Erythroblast (primary cell): ENCODE data around the gene ITPRIPL1.

Source experiments
- DNase-seq, 2 experiments: peaks; one replicate each; lab custom pipeline; 2025; lab: John Stamatoyannopoulos, UW
- GATA1 ChIP-seq: IDR thresholded peaks from 2 replicates; pipeline ENCODE4 v1.6.1; 2011; ENCODE audit warnings: low read depth, mild to moderate bottlenecking, control low read depth, low read length, moderate library complexity
- POLR2A ChIP-seq: IDR thresholded peaks from 2 replicates; pipeline ENCODE4 v1.6.1; 2011; ENCODE audit warnings: mild to moderate bottlenecking, low read length

ITPRIPL1 gene

DNA sequence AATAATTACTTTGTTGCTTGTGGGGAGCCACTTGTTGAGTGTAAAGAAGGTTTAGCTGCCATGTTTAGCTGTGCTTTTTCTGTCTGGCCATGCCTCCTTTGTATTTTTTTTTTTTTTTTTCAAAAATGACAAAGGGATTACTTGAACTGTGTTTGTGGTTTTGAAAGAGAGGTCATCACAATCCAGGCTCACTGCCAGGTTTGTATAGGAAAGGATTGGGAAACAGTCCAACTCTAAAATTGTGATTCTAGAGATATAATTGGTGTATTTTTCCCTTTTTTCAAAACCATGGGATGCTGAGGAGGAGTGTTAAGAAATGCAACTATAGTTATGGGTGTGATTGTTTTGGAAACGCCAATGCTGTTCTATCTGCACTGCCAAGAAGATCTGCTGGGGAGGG is 4.3 kb downstream of the ITPRIPL1 start:
- DNase-seq: peak in 1 of 2 experiments; percentile 11
- TF ChIP-seq GATA1 (no peak), POLR2A (no peak)

DNA sequence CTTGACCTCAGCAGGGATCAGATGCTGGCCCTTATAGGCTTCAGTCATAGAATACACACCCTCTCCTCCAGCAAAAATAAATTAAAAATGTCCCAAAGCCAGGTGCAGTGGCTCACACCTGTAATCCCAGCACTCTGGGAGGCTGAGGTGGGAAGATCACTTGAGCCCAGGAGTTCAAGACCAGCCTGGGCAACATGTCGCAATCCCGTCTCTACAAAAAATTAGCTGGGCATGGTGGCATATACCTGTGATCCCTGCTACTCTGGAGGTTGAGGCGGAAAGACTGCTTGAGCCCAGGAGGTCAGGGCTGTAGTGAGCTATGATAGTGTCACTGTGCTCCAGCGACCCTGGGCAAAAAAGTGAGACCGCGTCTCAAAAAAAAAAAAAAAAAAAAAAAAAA is 4.8 kb downstream of the ITPRIPL1 start:
- no peak for DNase-seq
- TF ChIP-seq GATA1 (no peak), POLR2A (no peak)

GRCh38 chr2:96330407-96330806 is 5.3 kb downstream of the ITPRIPL1 start:
- no peak for DNase-seq
- TF ChIP-seq POLR2A (no peak), GATA1 (no peak)

GRCh38 chr2:96333708-96334107 is 8.6 kb downstream of the ITPRIPL1 start:
- DNase-seq: no peak
- TF ChIP-seq GATA1 (no peak), POLR2A (no peak)

DNA sequence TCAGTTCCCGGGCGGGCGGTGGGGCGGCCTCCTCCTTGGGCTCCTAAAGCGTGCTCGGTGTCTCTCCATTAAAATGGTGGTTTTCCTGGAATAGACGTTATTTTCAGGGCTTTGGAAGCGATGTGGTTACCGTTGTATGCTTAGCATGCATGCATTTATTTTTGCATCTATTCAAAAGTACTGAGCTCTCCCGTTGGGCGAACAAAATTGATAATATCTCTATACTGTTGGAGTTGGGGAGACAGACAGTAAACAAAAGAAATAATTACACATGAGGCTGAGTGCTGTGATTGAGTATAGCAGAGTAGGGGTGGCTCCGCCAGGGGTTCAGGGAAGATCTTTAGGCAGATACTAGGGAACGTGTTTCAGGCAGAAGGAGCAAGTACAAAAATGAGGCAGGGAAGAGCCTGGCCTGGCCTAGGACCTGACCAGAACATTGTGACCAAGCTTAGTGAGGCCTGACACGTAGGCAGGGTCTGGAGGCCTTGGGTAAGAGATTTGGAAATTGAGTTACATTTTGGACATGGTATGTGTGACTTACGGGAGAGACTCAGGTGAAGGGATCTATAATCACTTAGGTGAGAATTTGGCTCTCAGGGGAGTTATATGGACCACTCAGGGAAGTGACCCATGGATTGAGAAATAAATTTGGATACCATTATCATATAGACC is 11.1 kb downstream of the ITPRIPL1 start:
- TF ChIP-seq GATA1 (no peak), POLR2A (peak; percentile 46)
- DNase-seq: no peak

GRCh38 chr2:96336873-96337272 is 11.8 kb downstream of the ITPRIPL1 start:
- peak in 1 of 2 experiments; percentile 46 for DNase-seq
- no peak for TF ChIP-seq GATA1

GRCh38 chr2:96340493-96341414 is 15.6 kb downstream of the ITPRIPL1 start:
- DNase-seq: no peak
- TF ChIP-seq GATA1 (no peak), POLR2A (no peak)

- no peak for DNase-seq
- TF ChIP-seq GATA1: no peak
These were observed 16.5 kb downstream of the ITPRIPL1 start for GRCh38 chr2:96341641-96342040.

DNA sequence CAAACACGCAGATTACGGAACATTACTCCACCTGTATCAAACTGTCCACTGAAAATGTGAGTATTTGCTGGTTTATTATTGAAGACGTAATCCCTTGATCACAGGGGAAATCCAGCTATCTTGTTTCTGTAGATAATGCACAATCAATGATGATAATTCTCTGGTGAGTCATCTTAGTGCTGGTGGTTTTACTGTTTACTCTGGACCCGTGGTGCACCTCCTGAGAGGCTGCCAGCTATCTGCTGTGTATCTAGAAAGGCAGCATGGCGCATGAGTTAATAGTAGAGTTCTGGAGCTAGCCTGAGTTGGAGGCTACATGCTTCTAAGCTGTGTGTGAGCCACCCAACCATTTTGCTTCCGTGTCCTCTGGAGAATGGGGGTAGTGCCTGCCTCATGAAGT is 17.0 kb downstream of the ITPRIPL1 start:
- TF ChIP-seq GATA1 (no peak), POLR2A (no peak)
- DNase-seq: peak; percentile 30 to 65

DNA sequence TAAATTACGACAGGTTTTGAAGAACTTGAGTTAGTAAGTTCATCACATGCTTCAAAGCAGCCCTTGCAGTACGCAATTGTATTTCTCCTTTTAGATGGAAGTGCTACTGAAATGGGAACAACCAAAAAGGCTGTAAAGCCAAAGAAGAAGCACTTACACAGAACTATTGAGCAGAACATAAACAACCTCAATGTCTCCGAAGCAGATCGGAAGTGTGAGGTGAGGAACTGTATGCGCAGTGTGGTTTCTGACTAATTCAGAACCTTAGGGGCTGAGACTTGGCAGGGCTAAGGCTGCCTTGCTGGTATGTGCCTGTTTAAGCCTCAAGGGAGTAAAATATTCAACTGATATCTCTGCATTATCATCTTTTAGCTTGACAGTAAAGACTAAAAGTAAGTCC is 18.9 kb downstream of the ITPRIPL1 start:
- no peak for DNase-seq
- no peak for TF ChIP-seq POLR2A
- TF ChIP-seq GATA1: no peak

- no peak for DNase-seq
- TF ChIP-seq GATA1: no peak
- no peak for TF ChIP-seq POLR2A
These were observed 20.3 kb downstream of the ITPRIPL1 start for GRCh38 chr2:96345438-96345837.

- DNase-seq: no peak
- TF ChIP-seq GATA1 (no peak), POLR2A (no peak)
These were observed 20.8 kb downstream of the ITPRIPL1 start for GRCh38 chr2:96345868-96346462.

GRCh38 chr2:96347395-96347794 is 22.3 kb downstream of the ITPRIPL1 start:
- no peak for DNase-seq
- TF ChIP-seq POLR2A (no peak), GATA1 (no peak)

DNA sequence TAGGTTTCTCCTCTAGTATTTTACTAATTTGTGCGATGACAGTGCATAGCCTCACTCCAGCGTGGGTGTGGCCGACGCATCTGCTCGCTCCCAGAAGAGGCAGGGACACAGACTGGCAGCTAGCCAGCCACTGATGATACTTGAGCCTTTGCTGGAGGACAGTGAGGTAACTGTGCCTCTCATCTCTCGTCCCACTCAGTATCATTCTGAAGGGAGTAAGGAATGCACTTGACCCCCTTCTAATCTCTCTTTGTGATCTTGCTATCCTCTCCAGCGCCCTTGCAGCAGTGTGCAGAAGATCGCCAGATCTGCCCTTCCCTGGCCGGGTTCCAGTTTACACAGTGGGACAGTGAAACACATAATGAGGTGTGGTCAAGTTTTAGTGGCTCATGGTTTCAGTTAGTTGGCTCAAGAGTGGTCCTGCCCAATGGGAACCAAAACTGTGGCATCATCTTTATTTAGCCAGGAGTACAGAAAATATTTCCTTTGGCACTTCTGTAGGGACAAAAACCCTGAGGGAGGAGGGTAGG is 28.0 kb downstream of the ITPRIPL1 start:
- DNase-seq: peak; percentile 94 to 96
- TF ChIP-seq GATA1 (no peak), POLR2A (no peak)
